Smooth muscle cell of the brain vasculature (primary cell): ENCODE results near the gene INSYN2A.

Source experiments
- DNase-seq: peaks from one replicate; pipeline ENCODE4 v3.0.0-alpha.2; 2012; ENCODE audit warnings: low read depth, low spot score

The INSYN2A gene, protein sequence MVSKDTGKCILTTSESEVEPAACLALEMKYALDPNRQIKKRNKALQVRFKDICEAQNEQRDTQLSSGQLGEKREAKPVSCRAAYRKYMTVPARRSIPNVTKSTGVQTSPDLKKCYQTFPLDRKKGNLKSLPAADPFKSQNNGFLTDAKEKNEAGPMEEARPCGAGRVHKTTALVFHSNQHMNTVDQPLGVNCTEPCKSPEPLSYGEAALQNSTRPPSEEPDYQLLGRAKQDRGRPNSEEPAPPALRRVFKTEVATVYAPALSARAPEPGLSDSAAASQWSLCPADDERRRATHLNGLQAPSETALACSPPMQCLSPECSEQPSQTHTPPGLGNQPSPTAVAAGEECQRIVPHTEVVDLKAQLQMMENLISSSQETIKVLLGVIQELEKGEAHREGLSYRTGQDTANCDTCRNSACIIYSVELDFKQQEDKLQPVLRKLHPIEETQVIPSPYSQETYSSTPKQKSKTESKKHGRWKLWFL

DNA sequence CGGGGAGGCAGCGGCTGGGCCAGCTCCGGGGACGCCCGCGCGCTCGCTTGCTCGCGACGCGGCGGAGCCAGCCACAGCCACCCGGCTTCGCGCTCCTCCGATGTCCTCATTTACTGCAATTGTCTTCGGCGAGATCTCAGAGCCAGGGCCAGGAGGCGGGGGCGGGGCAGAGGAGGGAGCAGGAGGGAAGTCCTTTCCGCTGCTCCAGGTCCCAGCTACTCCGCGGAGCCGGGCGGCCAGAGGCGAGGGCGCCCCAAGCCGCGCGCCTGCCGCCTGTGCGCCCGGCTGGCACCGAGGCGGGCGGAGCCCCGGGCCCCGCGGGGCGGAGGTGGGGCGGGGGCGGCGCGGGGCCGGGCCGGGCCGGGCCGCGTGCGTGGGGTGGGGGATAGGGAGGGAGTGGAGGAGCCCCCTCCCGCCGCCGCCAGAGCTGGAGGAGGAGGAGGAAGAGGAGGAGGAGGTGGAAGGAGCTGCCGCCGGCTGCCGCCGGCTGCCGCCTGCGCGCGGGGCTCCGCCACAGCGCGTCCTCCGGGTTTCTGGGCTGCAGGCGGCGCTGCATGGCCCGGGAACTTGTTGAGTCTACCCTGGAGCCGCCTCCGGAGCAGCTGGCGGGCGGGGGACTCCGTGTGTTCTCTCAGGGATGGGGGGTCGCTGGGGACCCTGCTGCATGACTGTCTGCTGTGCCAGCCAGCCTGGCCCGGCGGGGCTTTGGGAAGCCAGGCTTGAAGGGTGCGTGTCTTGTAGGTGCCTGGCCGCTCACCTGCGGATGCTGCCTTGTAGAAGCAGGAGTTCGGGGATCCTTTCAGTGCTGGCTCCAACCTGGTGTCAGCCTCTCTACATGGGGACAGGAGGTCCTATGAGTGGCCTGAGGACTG is at the start of gene INSYN2A:
Gene INSYN2A, minus strand, starts transcription at position 310 of the 872 bp plus-strand sequence. CDS start 20,196 bp downstream, outside the sequence.
- DNase-seq, result no peak

DNA sequence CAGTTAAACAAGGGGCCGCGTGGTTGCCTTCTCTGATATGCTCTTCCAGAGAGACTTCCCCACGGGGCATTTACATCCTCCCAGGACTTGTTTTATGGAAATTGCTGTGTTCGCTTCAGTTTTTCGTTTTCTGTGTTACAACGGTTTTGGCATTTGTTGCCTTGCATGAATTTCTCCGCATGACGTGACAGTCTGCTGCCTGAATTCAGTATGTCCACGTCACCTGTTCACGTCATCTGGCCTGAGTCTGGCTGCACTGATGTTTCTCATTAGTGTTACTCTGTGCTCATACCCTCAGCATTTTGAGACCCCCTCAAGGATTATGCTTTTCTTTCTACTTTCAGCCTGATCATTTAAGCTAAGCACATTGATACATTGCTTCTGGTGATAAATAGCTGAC is 49.1 kb upstream of the INSYN2A start:
- DNase-seq, result no peak

DNA sequence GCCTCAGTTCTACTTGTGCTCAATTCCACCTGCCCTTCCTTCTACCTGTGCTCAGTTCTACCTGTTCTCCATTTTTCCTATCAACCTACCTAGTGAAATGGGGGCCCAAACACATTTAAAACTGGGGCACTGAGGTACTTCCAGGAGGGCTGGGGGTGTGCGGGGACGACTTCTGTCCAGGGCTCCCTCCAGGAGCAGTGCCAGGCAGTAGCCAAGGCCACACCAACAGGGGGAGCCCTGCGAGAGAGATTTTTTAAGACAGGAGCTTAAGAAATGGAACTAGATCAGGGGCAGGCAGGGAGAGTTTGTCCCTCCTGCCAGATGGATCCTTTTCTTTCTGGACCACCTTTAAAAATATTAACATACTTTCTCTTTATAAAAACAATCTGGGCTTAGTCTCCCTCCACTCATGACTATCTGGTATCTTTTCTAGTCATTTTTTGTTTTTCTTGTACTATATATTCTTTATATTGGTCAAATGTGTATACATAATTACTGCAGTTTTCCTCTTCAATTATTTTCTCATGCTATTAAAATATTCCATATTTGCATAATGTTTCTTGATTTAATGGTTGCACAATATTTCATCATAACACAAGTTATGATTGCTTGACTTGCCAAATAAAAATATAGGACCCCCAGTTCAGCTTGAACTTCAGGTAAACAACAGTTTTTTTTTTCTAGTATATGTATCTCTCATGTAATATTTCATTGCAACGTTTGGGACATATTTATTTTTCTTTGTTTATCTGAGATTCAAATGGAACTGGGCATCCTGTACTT is 47.3 kb upstream of the INSYN2A start:
- no peak for DNase-seq

GRCh38 chr10:127242914-127243313 is 46.5 kb upstream of the INSYN2A start:
- no peak for DNase-seq

GRCh38 chr10:127236266-127236665 is 39.9 kb upstream of the INSYN2A start:
- DNase-seq, result no peak

- DNase-seq, result no peak
These were observed 38.0 kb upstream of the INSYN2A start for GRCh38 chr10:127234306-127234800.

DNA sequence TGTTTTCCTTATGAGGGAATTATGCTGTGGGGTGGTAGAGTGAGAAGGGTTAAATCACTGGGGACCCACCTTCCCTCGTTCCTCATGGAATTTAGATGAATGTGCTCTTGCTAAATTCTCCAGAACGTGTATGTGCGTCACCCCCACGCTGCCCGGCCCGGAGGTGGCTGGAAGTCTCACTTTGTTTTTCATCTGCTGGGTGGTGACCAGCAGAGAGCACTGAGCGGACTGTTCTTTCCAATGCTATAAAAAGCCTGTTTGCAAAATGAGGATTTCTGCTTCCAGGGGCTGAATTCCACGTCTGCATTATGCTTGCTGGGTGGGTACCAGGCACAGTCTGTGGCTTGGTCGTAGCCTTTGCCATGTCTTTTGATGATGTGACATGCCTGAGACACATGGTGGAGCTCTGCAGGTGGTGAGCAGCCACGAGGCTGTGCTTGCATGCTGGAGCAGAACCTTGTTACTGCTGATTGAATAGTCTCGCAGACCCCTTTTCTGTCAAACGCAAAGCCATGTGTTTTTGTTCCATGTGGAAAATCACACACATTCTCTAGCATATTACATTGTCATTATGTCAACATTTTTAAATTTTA is 31.9 kb upstream of the INSYN2A start:
- DNase-seq, result no peak

DNA sequence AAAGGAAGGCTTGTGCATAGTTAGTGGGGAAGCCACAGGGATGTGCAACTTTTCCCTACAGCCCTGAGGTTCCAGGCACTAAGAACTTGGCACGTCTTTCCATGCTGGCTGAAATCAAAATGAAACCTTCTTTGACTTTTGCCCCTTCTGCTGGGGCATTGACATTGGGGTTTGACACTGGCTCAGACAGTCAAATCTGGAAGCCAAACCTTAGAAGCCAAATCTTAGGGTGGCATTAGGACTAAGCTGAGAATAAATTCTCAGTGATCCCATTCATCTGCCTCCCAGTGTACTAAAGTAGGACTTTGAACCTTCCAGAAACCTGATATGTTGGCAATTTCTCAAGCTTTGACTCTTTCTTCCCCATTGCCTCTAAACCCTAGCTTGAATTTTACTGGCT is 31.3 kb upstream of the INSYN2A start:
- no peak for DNase-seq

DNA sequence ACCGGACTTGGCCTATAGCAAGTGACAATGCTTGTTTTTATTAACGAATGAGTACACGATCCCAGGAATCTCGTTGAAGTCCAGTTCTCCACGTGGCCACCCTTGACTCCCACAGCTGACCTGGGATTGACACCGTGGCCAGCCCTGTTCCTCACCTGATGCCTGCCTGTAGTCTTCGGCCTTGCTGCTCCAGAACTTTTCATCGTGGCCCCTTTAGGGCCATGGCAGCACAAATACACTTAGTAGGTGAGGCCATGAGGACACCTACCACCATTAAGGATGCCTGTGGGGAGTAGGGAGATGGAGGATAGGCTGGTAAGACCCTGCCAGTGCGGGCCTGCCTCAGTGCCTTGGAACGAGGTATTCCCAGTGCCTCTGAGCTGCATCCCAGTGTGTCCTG is 30.6 kb upstream of the INSYN2A start:
- no peak for DNase-seq

DNA sequence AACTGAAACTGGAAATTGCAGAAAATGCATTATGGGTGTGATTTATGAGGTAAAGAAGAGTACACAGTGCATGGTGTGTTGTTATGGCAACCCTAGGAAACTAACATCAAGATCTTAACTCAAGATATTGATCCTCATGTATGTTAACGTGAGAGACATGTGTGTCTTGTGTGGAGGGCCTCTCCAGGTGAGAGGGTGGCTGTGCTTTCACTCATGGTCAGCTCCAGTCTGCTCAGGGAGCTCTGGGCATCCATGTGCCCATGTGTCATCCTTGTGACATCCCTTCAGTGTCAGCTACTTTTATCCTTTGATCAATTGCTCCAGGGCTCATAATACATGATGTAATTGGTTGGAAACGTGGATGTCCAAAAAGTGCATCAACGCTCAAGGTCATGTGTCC is 24.9 kb upstream of the INSYN2A start:
- no peak for DNase-seq

DNA sequence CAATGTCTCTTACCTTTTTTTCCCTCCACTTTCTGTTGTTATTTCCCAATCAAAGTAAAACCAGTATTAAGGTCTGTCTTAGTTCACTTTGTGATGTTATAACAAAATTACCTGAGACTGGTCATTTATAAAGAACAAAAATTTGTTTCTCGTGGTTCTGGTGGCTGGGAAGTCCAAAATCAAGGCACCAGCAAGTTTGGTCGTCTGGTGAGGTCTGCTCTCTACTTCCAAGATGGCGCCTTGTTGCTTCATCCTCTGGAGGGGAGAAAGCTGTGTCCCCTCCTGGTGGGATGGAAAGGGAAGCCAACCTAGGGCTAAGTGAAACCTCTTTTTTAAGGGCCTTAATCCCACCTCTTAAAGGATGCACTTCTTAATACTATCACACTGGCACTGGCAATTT is 22.3 kb upstream of the INSYN2A start:
- no peak for DNase-seq

DNA sequence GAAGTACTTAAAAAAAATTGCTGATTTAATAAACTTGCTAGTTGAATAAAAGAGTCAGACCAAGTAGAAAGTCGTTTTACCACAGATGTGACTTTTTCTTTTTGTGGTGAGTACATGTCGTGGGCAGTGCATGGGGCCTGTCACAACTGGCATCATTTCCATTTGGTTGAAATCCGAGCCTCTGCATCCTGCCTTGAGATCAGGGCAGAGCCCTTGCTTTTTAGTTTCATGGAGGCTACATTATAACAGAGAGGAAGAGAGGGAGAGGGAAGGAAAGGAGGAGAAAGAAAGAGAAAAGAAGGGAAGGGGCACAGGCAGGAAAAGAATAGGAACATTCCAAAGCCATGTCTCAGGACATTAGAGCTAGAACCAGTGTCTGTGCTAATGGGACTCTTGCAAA is 20.4 kb upstream of the INSYN2A start:
- no peak for DNase-seq

- DNase-seq, result no peak
These were observed 19.9 kb upstream of the INSYN2A start for GRCh38 chr10:127216274-127216673.

GRCh38 chr10:127215866-127216265 is 19.5 kb upstream of the INSYN2A start:
- DNase-seq, result no peak

GRCh38 chr10:127210936-127211466 is 14.6 kb upstream of the INSYN2A start:
- no peak for DNase-seq

- no peak for DNase-seq
These were observed 10.7 kb upstream of the INSYN2A start for GRCh38 chr10:127207081-127207480.

DNA sequence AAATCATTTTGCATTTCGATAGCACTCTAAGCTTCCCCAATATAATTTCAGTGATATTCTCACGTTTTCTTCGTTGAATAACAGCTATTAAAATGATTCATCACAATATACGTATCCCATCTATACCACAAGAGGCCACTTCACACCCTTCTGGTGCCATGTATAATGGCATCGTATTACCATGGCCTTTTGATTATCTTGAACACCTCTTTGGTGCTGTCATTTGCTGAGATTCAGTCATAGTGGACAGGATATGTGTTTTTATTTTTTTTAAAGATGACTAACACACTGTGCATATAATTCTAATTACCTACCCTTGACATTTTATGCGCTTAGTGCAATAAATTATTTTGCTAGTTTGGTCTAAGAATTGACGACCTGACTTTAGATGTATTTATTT is 6.7 kb upstream of the INSYN2A start:
- no peak for DNase-seq

DNA sequence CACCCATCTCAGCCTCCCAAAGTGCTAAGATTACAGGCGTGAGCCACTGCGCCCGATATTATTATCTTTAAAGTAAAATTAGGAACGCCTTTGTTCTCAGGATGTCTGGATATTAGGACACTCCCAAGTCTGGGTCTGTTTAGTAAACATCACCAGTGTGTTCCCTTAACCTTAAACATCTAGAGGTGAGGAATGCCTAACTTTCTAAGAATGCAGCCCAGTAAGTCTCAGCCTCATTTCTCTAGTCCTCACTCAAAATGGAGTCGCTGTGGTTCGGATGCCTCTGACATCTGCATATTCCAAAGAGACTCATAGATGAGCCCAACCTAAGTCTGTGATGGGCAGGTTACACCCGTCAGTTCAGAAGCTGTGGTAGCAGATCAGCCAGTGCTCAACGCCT is 4.3 kb upstream of the INSYN2A start:
- DNase-seq, result no peak

GRCh38 chr10:127198721-127199120 is 2.3 kb upstream of the INSYN2A start:
- no peak for DNase-seq

GRCh38 chr10:127198307-127198706 is 1.9 kb upstream of the INSYN2A start:
- DNase-seq, result no peak

- DNase-seq, result no peak
These were observed 702 bp upstream of the INSYN2A start for GRCh38 chr10:127197154-127197432.
